NCI-H2107 treated with DMSO at 0.1 percent for 48 hours (cell line): ENCODE measurements around the gene HCFC2.
"Not testable (repeated sequence)": the region's sequence is repeated elsewhere in the genome, so short reads cannot be mapped to it uniquely, and the experiment has no call there.

Source experiments
- DNase-seq: peaks from one replicate; lab custom pipeline; 2025; ENCODE audit not compliant: unreplicated experiment; lab: John Stamatoyannopoulos, UW

Gene HCFC2

GRCh38 chr12:104114834-104115586 lies 50.7 kb downstream of the HCFC2 start:
- not testable (repeated sequence) for DNase-seq

- no peak for DNase-seq
Observed at GRCh38 chr12:104115587-104115975, 51.2 kb downstream of the HCFC2 start.

- no peak for DNase-seq
Observed at GRCh38 chr12:104121001-104121400, 56.7 kb downstream of the HCFC2 start.

GRCh38 chr12:104122298-104122697 lies 58.0 kb downstream of the HCFC2 start:
- DNase-seq = no peak

GRCh38 chr12:104126548-104126947 lies 62.2 kb downstream of the HCFC2 start:
- DNase-seq = no peak

GRCh38 chr12:104130760-104131159 lies 66.4 kb downstream of the HCFC2 start:
- no peak for DNase-seq

GRCh38 chr12:104131609-104132008 lies 67.3 kb downstream of the HCFC2 start:
- DNase-seq = no peak

GRCh38 chr12:104132351-104132956 lies 68.1 kb downstream of the HCFC2 start:
- no peak for DNase-seq

GRCh38 chr12:104133321-104133720 lies 69.0 kb downstream of the HCFC2 start:
- no peak for DNase-seq

GRCh38 chr12:104133866-104134265 lies 69.5 kb downstream of the HCFC2 start:
- DNase-seq = no peak

- no peak for DNase-seq
Observed at GRCh38 chr12:104134882-104135281, 70.6 kb downstream of the HCFC2 start.

GRCh38 chr12:104136577-104136976 lies 72.2 kb downstream of the HCFC2 start:
- DNase-seq = no peak

GRCh38 chr12:104137001-104137901 lies 72.9 kb downstream of the HCFC2 start:
- no peak for DNase-seq

GRCh38 chr12:104137902-104138796 lies 73.8 kb downstream of the HCFC2 start, which contains the start of gene NFYB:
TSS of gene NFYB (minus strand) at chr12:104138210. CDS start at chr12:104135453, 2,757 bp downstream.
- DNase-seq = peak; percentile 94

GRCh38 chr12:104138797-104139152 lies 74.4 kb downstream of the HCFC2 start:
- no peak for DNase-seq

- DNase-seq = no peak
Observed at GRCh38 chr12:104142543-104142942, 78.2 kb downstream of the HCFC2 start.

- DNase-seq = no peak
Observed at GRCh38 chr12:104143002-104143401, 78.7 kb downstream of the HCFC2 start.

- no peak for DNase-seq
Observed at GRCh38 chr12:104143918-104144317, 79.6 kb downstream of the HCFC2 start.

GRCh38 chr12:104147346-104147745 lies 83.0 kb downstream of the HCFC2 start:
- DNase-seq = no peak

GRCh38 chr12:104150416-104150815 lies 86.1 kb downstream of the HCFC2 start:
- no peak for DNase-seq
